Sigmoid colon (tissue), 7 donors: ENCODE results near the gene CAPN13. TPM values are rescaled to one million over a fixed set of nuclear protein-coding genes. Genes with fewer than 3 reads are reported as not detected.

ENCODE experiments used
- DNase-seq: peaks from one replicate; pipeline ENCODE4 v3.0.0-alpha.2; 2019
- H3K27ac ChIP-seq, 4 donors: fragments of 200-600 bp; sonication (generic); one replicate each; pipeline ENCODE4 v1.5.1; 2016 to 2019; ENCODE audit warnings: mild to moderate bottlenecking in 1 of 4
- H3K27me3 ChIP-seq, 3 donors: fragments of 200-600 bp; sonication (generic); one replicate each; pipeline ENCODE4 v1.5.1; 2019; ENCODE audit warnings: mild to moderate bottlenecking in 1 of 3
- H3K36me3 ChIP-seq, 4 donors: fragments of 200-600 bp; sonication (generic); one replicate each; pipeline ENCODE4 v1.5.1; 2016 to 2019
- H3K4me1 ChIP-seq, 4 donors: fragments of 200-600 bp; sonication (generic); one replicate each; pipeline ENCODE4 v1.5.1; 2017 to 2019
- H3K4me3 ChIP-seq, 4 donors: fragments of 200-600 bp; sonication (generic); one replicate each; pipeline ENCODE4 v1.5.1; 2017 to 2019; ENCODE audit warnings: mild to moderate bottlenecking in 2 of 4, moderate library complexity in 1 of 4
- H3K9me3 ChIP-seq, 4 donors: fragments of 200-600 bp in 3 of 4; sonication (generic) in 3 of 4; one replicate each; pipeline versions ENCODE4 v1.5.1 to v1.6.1; 2013 to 2019
- EP300 ChIP-seq, 4 donors: sonication (generic); formaldehyde crosslinking; IDR thresholded peaks; one replicate each; pipeline ENCODE4 v1.6.1; 2017; ENCODE audit warnings: antibody characterized with exemption in 4 of 4
- POLR2A ChIP-seq, 2 donors: fragments of 450-650 bp; IDR thresholded peaks; one replicate each; pipeline ENCODE4 v1.6.1; 2016; ENCODE audit warnings: antibody characterized with exemption in 2 of 2, mild to moderate bottlenecking in 2 of 2, moderate library complexity in 2 of 2
- POLR2AphosphoS5 ChIP-seq, 4 donors: sonication (generic); formaldehyde crosslinking; IDR thresholded peaks; one replicate each; pipeline ENCODE4 v1.6.1; 2017; ENCODE audit warnings: antibody characterized with exemption in 4 of 4
- WGBS, 2 donors: extraction: QIAGEN DNeasy Blood & Tissue Kit; methylation state at CpG; one replicate each; pipeline ENCODE4 v1.1.7; 2013; 5-methylcytosine and 5-hydroxymethylcytosine counted together
- intact Hi-C: fragments of 100-400 bp; cut with DNase I; formaldehyde crosslinking; loops from one replicate; pipeline ENCODE4 v1.15.1; 2023
- polyA plus RNA-seq, 3 donors: library from polyadenylated mRNA; stranded (reverse); fragments of 200-250 nt; gene quantifications; one replicate each; pipeline ENCODE4 v1.2.3, GENCODE V29; 2013
- total RNA-seq, 4 donors: library from RNA; depleted of rRNA; stranded (reverse); fragments of >200 nt; gene quantifications; one replicate each; pipeline ENCODE4 v1.1.0, GENCODE V29; 2016
- TF ChIP-seq, protein P1 (sequence below), 4 experiments: fragments of 450-650 bp in 3 of 4; fragments of 200-600 bp in 1 of 4; IDR thresholded peaks; one replicate each; pipeline ENCODE4 v1.5.1; 2016 to 2019; ENCODE audit warnings: antibody characterized with exemption in 4 of 4, mild to moderate bottlenecking in 3 of 4, moderate library complexity in 2 of 4
- donor health status: healthy with polysubstance abuse.
- donor health status: Bipolar disorder and iron deficiency.
- donor health status: healthy.

The CAPN13 gene
- total and polyA plus RNA-seq, 7 donors = 11.4 to 17.3 (median 12.2) TPM; not detected in 4

DNA sequence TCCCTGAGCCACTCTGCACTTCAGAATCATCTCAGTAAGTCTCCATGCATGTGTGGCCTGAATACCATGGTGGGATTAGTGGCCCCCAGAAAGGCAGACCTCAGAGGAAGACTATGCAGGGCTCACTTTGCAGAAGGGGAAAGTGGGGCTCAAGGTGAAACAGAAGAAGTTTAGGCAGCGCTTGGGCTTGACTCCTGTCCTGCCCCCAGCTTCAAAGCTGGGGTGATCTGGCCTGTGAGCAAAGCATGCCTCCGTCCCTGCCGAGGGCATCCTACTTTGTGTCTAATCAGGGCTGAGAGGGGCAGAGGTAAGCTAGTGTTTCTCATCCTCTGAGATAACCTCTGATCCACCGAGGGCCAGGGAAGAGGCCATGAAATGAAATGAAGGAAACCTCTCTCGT lies 7.9 kb downstream of the CAPN13 start:
- TF ChIP-seq EP300 (IDR thresholded peaks at IDR 0.05) (no peak), POLR2AphosphoS5 (IDR thresholded peaks at IDR 0.05) (no peak), POLR2A (IDR thresholded peaks at IDR 0.05) (no peak)
- TF ChIP-seq, protein P1, sequence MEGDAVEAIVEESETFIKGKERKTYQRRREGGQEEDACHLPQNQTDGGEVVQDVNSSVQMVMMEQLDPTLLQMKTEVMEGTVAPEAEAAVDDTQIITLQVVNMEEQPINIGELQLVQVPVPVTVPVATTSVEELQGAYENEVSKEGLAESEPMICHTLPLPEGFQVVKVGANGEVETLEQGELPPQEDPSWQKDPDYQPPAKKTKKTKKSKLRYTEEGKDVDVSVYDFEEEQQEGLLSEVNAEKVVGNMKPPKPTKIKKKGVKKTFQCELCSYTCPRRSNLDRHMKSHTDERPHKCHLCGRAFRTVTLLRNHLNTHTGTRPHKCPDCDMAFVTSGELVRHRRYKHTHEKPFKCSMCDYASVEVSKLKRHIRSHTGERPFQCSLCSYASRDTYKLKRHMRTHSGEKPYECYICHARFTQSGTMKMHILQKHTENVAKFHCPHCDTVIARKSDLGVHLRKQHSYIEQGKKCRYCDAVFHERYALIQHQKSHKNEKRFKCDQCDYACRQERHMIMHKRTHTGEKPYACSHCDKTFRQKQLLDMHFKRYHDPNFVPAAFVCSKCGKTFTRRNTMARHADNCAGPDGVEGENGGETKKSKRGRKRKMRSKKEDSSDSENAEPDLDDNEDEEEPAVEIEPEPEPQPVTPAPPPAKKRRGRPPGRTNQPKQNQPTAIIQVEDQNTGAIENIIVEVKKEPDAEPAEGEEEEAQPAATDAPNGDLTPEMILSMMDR (IDR thresholded peaks at IDR 0.05) = no peak
- no peak for DNase-seq
- H3K36me3 ChIP-seq = no peaks in the 10 kb centered on the region
- H3K4me1 ChIP-seq = no peaks in the 10 kb centered on the region
- H3K27me3 ChIP-seq = no peaks in the 10 kb centered on the region
- no peak overlapping the region for H3K4me3 ChIP-seq
- 73 to 80% methylated on average over 5 of the region's 5 CpGs for WGBS, 2 donors
- H3K9me3 ChIP-seq = no peaks in the 10 kb centered on the region
- intact Hi-C loops = no loop called here
- no peak overlapping the region for H3K27ac ChIP-seq

DNA sequence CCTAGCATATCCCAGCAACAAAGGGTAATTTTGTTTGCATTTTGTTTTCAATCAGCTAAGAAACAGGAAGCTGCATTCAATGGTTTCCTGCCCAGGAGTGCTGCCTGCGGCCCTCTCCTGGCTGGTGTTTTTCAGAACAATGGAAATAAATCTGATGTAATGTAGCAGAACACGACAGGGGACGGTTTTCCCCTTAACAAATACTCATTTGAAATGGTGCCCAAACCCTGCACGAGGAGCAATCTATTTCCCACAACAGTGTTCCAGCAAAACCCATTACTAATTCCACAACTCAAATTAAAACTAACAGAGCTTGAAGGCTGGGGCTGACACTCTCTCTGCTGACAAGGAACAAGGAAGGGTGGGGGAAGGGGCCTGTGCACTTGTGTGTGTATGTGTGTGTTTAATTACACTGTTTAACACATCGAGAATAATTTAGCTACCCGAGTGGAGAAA lies 8.7 kb downstream of the CAPN13 start:
- no peak overlapping the region for H3K27ac ChIP-seq
- no peak overlapping the region for H3K4me3 ChIP-seq
- H3K9me3 ChIP-seq = no peaks in the 10 kb centered on the region
- H3K27me3 ChIP-seq = no peaks in the 10 kb centered on the region
- WGBS, 2 donors = 16 to 20% methylated on average over 6 of the region's 6 CpGs
- no peaks in the 10 kb centered on the region for H3K36me3 ChIP-seq
- no peak for DNase-seq
- TF ChIP-seq EP300 (IDR thresholded peaks at IDR 0.05) = no peak
- TF ChIP-seq, protein P1 (IDR thresholded peaks at IDR 0.05) = no peak
- TF ChIP-seq POLR2A (IDR thresholded peaks at IDR 0.05) = no peak
- TF ChIP-seq POLR2AphosphoS5 (IDR thresholded peaks at IDR 0.05) = no peak
- H3K4me1 ChIP-seq = no peaks in the 10 kb centered on the region
- intact Hi-C loops = no loop called here

DNA sequence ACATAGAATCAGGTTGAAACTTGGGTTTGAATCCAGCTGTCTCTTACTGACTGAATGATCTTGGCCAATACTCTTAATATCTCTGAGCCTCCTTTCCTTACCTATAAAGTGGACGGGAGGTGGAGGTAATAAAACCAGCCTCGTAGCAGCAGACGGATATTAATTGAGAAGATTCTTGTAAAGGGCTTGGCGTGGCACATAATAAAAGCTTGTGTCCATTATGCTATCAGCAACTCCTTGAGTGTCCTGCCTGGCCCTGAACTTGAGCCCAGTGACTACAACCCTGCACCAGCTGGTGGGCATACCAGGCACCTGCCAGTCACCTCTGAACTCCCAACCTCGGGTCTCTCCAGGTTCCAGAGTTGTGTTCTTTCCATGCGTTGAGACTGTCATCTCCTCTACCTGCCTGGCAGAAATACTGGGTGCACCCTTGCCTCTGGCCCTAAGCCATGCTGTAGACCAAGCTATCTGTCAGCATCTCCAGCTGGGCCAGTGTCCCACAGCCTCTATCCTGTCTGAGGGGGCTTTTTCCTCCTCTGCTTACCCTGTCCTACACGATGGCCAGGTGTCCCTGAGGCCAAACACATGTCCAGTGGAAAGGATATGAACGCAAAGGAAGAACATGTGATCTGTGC lies 9.7 kb downstream of the CAPN13 start:
- WGBS, 2 donors = 48 to 78% methylated on average over 8 of the region's 8 CpGs
- Histone ChIP-seq H3K27me3 (no peaks in the 10 kb centered on the region), H3K4me1 (no peaks in the 10 kb centered on the region), H3K27ac (no peak overlapping the region), H3K4me3 (no peak overlapping the region), H3K36me3 (no peaks in the 10 kb centered on the region), H3K9me3 (no peaks in the 10 kb centered on the region)
- TF ChIP-seq, protein P1 (IDR thresholded peaks at IDR 0.05) = no peak
- TF ChIP-seq POLR2AphosphoS5 (IDR thresholded peaks at IDR 0.05) = no peak
- TF ChIP-seq POLR2A (IDR thresholded peaks at IDR 0.05) = no peak
- TF ChIP-seq EP300 (IDR thresholded peaks at IDR 0.05) = no peak
- intact Hi-C loops = no loop called here
- DNase-seq = no peak

DNA sequence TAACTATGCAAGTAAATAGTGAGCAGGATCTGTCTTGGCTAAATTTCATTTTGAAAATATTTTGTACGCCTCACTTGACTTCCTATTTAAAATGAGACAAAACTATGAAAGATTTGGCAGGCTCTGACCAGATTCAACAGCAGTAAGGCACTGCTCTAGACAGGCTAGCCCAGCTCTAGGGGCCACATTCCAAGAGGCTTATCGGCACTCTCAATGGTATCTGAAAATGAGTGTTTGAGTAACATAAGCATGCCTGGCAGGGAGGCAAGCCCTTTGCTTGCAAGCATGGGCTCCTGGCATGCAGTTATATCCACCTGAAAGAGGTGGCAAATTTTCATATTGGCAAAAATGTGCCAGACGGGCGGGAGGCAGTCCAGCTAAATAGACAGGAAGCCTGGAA lies 10.5 kb downstream of the CAPN13 start:
- DNase-seq = no peak
- Histone ChIP-seq H3K27ac (no peak overlapping the region), H3K4me3 (no peak overlapping the region), H3K4me1 (no peaks in the 10 kb centered on the region), H3K27me3 (no peaks in the 10 kb centered on the region), H3K36me3 (no peaks in the 10 kb centered on the region), H3K9me3 (no peaks in the 10 kb centered on the region)
- TF ChIP-seq POLR2A (IDR thresholded peaks at IDR 0.05) (no peak), POLR2AphosphoS5 (IDR thresholded peaks at IDR 0.05) (no peak), EP300 (IDR thresholded peaks at IDR 0.05) (no peak)
- TF ChIP-seq, protein P1 (IDR thresholded peaks at IDR 0.05) = no peak
- WGBS, 2 donors = 88 to 92% methylated on average over 4 of the region's 4 CpGs
- intact Hi-C loops = no loop called here

DNA sequence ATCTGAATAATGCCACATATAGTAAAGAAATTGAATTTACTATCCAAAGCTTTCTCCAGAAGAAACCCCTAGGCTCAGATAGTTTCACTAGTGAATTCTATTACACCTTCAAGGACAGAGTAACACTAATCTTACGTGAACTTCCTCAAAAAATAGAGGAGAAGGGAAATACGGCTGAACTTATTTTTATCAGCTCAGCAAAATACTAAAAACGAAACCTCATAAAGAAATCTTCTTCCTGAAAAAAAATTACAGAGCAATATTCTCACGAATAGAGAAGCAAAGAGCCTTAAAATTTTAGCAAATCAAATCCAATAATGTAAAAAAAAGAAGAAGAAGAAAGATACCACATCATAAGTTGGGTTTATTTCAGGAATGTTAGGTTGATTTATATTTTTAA lies 14.7 kb downstream of the CAPN13 start:
- H3K9me3 ChIP-seq = no peaks in the 10 kb centered on the region
- H3K36me3 ChIP-seq = no peaks in the 10 kb centered on the region
- no peak for DNase-seq
- no peak overlapping the region for H3K27ac ChIP-seq
- no peaks in the 10 kb centered on the region for H3K27me3 ChIP-seq
- no peak overlapping the region for H3K4me3 ChIP-seq
- TF ChIP-seq EP300 (IDR thresholded peaks at IDR 0.05) (no peak), POLR2AphosphoS5 (IDR thresholded peaks at IDR 0.05) (no peak), POLR2A (IDR thresholded peaks at IDR 0.05) (no peak)
- TF ChIP-seq, protein P1 (IDR thresholded peaks at IDR 0.05) = no peak
- H3K4me1 ChIP-seq = no peaks in the 10 kb centered on the region
- WGBS, 2 donors = 39 to 65% methylated on average over 4 of the region's 4 CpGs
- intact Hi-C loops = no loop called here
